ENCODE data around the gene TXNDC2. TPM values are rescaled to one million over a fixed set of nuclear protein-coding genes. Genes with fewer than 3 reads are reported as not detected.
"Not testable (repeated sequence)": the region's sequence is repeated elsewhere in the genome, so short reads cannot be mapped to it uniquely, and the experiment has no call there.

The TXNDC2 gene
- total and polyA plus RNA-seq, 4 donors: 0.21 to 0.65 TPM; not detected in 2

- Histone ChIP-seq H3K27me3 (ENCODE audit: control insufficient read depth in 1 of 2, insufficient read depth in 2 of 2, low read length in 1 of 2) (no peaks in the 10 kb centered on the region), H3K9me3 (ENCODE audit: control insufficient read depth, low read length) (no peaks in the 10 kb centered on the region), H3K4me3 (ENCODE audit: low read length in 2 of 2) (no peak overlapping the region), H3K27ac (ENCODE audit: low read depth in 1 of 2, low read length in 2 of 2) (no peak overlapping the region), H3K4me1 (ENCODE audit: control insufficient read depth in 1 of 2, insufficient read depth in 2 of 2, low read length in 2 of 2) (no peaks in the 10 kb centered on the region), H3K36me3 (ENCODE audit: control insufficient read depth in 1 of 2, insufficient read depth in 2 of 2, low read length in 1 of 2) (no peaks in the 10 kb centered on the region)
- ATAC-seq (ENCODE audit: low FRiP score): no peak
- intact Hi-C loops (cut with DNase I): no loop called here
- no peak for DNase-seq
- 83% methylated on average over 5 of the region's 5 CpGs for WGBS, 2 donors
Observed at GRCh38 chr18:9890196-9890595, 4.4 kb downstream of the TXNDC2 start.

DNA sequence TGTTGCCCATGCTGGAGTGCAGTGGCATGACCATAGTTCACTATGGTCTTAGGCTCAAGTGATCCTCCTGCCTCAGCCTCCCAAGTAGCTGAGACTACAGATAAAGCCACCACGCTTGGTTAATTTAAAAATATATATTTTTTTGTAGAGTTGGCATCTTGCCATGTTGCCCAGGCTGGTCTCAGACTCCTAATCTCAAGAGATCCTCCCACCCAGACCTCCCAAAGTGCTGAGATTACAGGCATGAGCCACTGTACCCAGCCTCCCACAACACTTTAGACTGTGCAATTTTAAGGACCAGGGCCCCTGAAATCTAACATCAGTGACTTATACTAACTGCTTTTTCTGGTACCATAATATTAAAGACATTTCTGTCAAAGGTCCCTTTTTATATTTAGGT, 5.2 kb downstream of the TXNDC2 start:
- WGBS, 2 donors: 53 to 65% methylated on average over 1 of the region's 1 CpG
- intact Hi-C loops (cut with DNase I): no loop called here
- DNase-seq (no peak), ATAC-seq (ENCODE audit: low FRiP score) (no peak)
- H3K36me3 ChIP-seq (ENCODE audit: control insufficient read depth in 1 of 2, insufficient read depth in 2 of 2, low read length in 1 of 2): no peaks in the 10 kb centered on the region
- no peaks in the 10 kb centered on the region for H3K9me3 ChIP-seq (ENCODE audit: control insufficient read depth, low read length)
- no peaks in the 10 kb centered on the region for H3K27me3 ChIP-seq (ENCODE audit: control insufficient read depth in 1 of 2, insufficient read depth in 2 of 2, low read length in 1 of 2)
- no peaks in the 10 kb centered on the region for H3K4me1 ChIP-seq (ENCODE audit: control insufficient read depth in 1 of 2, insufficient read depth in 2 of 2, low read length in 2 of 2)
- no peak overlapping the region for H3K27ac ChIP-seq (ENCODE audit: low read depth in 1 of 2, low read length in 2 of 2)
- no peak overlapping the region for H3K4me3 ChIP-seq (ENCODE audit: low read length in 2 of 2)

GRCh38 chr18:9891515-9891914, 5.7 kb downstream of the TXNDC2 start:
- intact Hi-C loops (cut with DNase I); H3K36me3 ChIP-seq (ENCODE audit: control insufficient read depth in 1 of 2, insufficient read depth in 2 of 2, low read length in 1 of 2); H3K27ac ChIP-seq (ENCODE audit: low read depth in 1 of 2, low read length in 2 of 2); H3K4me1 ChIP-seq (ENCODE audit: control insufficient read depth in 1 of 2, insufficient read depth in 2 of 2, low read length in 2 of 2); H3K9me3 ChIP-seq (ENCODE audit: control insufficient read depth, low read length); ATAC-seq (ENCODE audit: low FRiP score); H3K4me3 ChIP-seq (ENCODE audit: low read length in 2 of 2); H3K27me3 ChIP-seq (ENCODE audit: control insufficient read depth in 1 of 2, insufficient read depth in 2 of 2, low read length in 1 of 2); DNase-seq: not testable (repeated sequence)
- 62 to 65% methylated on average over 4 of the region's 4 CpGs for WGBS, 2 donors

- ATAC-seq (ENCODE audit: low FRiP score): no peak
- no peaks in the 10 kb centered on the region for H3K27me3 ChIP-seq (ENCODE audit: control insufficient read depth in 1 of 2, insufficient read depth in 2 of 2, low read length in 1 of 2)
- DNase-seq: no peak
- no peak overlapping the region for H3K27ac ChIP-seq (ENCODE audit: low read depth in 1 of 2, low read length in 2 of 2)
- 88 to 96% methylated on average over 6 of the region's 6 CpGs for WGBS, 2 donors
- H3K4me1 ChIP-seq (ENCODE audit: control insufficient read depth in 1 of 2, insufficient read depth in 2 of 2, low read length in 2 of 2): no peaks in the 10 kb centered on the region
- no peaks in the 10 kb centered on the region for H3K36me3 ChIP-seq (ENCODE audit: control insufficient read depth in 1 of 2, insufficient read depth in 2 of 2, low read length in 1 of 2)
- intact Hi-C loops (cut with DNase I): no loop called here
- no peaks in the 10 kb centered on the region for H3K9me3 ChIP-seq (ENCODE audit: control insufficient read depth, low read length)
- H3K4me3 ChIP-seq (ENCODE audit: low read length in 2 of 2): no peak overlapping the region
Observed at GRCh38 chr18:9894454-9895068, 8.8 kb downstream of the TXNDC2 start.

DNA sequence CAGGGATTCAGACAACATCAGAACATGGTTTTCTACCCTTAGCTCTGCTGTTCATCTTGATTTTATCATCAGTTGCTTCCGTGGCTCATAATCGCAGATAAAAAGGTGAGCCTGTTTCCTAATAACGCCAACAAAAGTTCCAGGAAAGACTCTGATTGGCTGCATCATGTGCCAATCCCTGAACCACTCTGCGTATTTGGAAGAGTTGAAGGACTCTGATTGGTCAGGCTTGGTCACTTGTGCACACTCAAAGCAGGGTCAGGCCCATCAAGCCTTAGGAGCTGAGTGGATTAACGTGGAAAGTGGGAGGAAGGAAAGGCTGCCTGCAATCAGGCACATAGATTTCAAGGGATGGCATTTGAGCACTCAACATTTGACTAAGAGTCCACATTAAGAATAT, 11.4 kb downstream of the TXNDC2 start:
- DNase-seq (no peak), ATAC-seq (ENCODE audit: low FRiP score) (no peak)
- no peaks in the 10 kb centered on the region for H3K4me1 ChIP-seq (ENCODE audit: control insufficient read depth in 1 of 2, insufficient read depth in 2 of 2, low read length in 2 of 2)
- H3K4me3 ChIP-seq (ENCODE audit: low read length in 2 of 2): no peak overlapping the region
- no peaks in the 10 kb centered on the region for H3K27me3 ChIP-seq (ENCODE audit: control insufficient read depth in 1 of 2, insufficient read depth in 2 of 2, low read length in 1 of 2)
- no peak overlapping the region for H3K27ac ChIP-seq (ENCODE audit: low read depth in 1 of 2, low read length in 2 of 2)
- H3K9me3 ChIP-seq (ENCODE audit: control insufficient read depth, low read length): no peaks in the 10 kb centered on the region
- H3K36me3 ChIP-seq (ENCODE audit: control insufficient read depth in 1 of 2, insufficient read depth in 2 of 2, low read length in 1 of 2): no peaks in the 10 kb centered on the region
- WGBS, 2 donors: 98 to 99% methylated on average over 5 of the region's 5 CpGs
- intact Hi-C loops (cut with DNase I): no loop called here

DNA sequence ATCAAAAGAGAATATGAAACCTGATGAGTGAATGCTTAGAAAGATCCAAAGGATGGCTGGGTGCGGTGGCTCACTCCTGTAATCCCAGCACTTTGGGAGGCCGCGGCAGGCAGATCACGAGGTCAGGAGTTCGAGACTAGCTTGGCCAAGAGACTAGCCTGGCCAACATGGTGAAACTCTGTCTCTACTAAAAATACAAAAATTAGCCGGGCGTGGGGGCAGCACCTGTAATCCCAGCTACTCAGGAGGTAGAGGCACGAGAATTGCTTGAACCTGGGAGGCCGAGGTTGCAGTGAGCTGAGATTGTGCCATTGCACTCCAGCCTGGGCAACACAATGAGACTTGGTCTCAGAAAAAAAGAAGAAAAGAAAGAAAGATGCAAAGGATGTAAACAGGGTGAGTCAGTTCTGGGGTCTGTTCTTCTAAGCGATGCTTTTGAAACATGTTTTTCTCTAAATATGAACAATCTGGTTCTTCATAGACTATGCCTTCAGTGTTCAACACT, 12.1 kb downstream of the TXNDC2 start:
- 95 to 97% methylated on average over 10 of the region's 10 CpGs for WGBS, 2 donors
- H3K4me1 ChIP-seq (ENCODE audit: control insufficient read depth in 1 of 2, insufficient read depth in 2 of 2, low read length in 2 of 2); H3K9me3 ChIP-seq (ENCODE audit: control insufficient read depth, low read length); H3K27ac ChIP-seq (ENCODE audit: low read depth in 1 of 2, low read length in 2 of 2); intact Hi-C loops (cut with DNase I); DNase-seq; H3K27me3 ChIP-seq (ENCODE audit: control insufficient read depth in 1 of 2, insufficient read depth in 2 of 2, low read length in 1 of 2); H3K4me3 ChIP-seq (ENCODE audit: low read length in 2 of 2); H3K36me3 ChIP-seq (ENCODE audit: control insufficient read depth in 1 of 2, insufficient read depth in 2 of 2, low read length in 1 of 2); ATAC-seq (ENCODE audit: low FRiP score): not testable (repeated sequence)

GRCh38 chr18:9898792-9899549, 13.2 kb downstream of the TXNDC2 start:
- intact Hi-C loops (cut with DNase I): no loop called here
- no peaks in the 10 kb centered on the region for H3K9me3 ChIP-seq (ENCODE audit: control insufficient read depth, low read length)
- H3K27ac ChIP-seq (ENCODE audit: low read depth in 1 of 2, low read length in 2 of 2): no peak overlapping the region
- 87 to 88% methylated on average over 11 of the region's 11 CpGs for WGBS, 2 donors
- DNase-seq: no peak
- H3K36me3 ChIP-seq (ENCODE audit: control insufficient read depth in 1 of 2, insufficient read depth in 2 of 2, low read length in 1 of 2): no peaks in the 10 kb centered on the region
- ATAC-seq (ENCODE audit: low FRiP score): no peak
- H3K4me1 ChIP-seq (ENCODE audit: control insufficient read depth in 1 of 2, insufficient read depth in 2 of 2, low read length in 2 of 2): no peaks in the 10 kb centered on the region
- no peaks in the 10 kb centered on the region for H3K27me3 ChIP-seq (ENCODE audit: control insufficient read depth in 1 of 2, insufficient read depth in 2 of 2, low read length in 1 of 2)
- no peak overlapping the region for H3K4me3 ChIP-seq (ENCODE audit: low read length in 2 of 2)

DNA sequence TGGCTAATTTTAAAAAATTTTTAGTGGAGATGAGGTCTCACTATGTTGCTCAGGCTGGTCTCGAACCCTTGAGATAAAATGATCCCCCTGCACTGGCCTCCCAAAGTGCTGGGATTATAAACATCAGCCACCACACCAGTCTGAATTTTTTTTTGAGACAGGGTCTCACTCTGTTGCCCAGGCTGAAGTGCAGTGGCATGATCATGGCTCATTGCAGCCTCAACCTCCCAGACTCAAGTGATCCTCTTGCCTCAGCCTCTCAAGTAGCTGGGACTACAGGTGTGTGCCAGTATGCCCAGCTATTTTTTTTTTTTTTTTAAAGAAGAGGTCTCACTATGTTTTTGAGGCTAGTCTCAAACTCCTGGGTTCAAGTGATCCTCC, 13.8 kb downstream of the TXNDC2 start:
- intact Hi-C loops (cut with DNase I); H3K9me3 ChIP-seq (ENCODE audit: control insufficient read depth, low read length); DNase-seq; H3K4me1 ChIP-seq (ENCODE audit: control insufficient read depth in 1 of 2, insufficient read depth in 2 of 2, low read length in 2 of 2); ATAC-seq (ENCODE audit: low FRiP score); H3K27me3 ChIP-seq (ENCODE audit: control insufficient read depth in 1 of 2, insufficient read depth in 2 of 2, low read length in 1 of 2); H3K27ac ChIP-seq (ENCODE audit: low read depth in 1 of 2, low read length in 2 of 2); H3K36me3 ChIP-seq (ENCODE audit: control insufficient read depth in 1 of 2, insufficient read depth in 2 of 2, low read length in 1 of 2); H3K4me3 ChIP-seq (ENCODE audit: low read length in 2 of 2): not testable (repeated sequence)
- 92 to 94% methylated on average over 1 of the region's 1 CpG for WGBS, 2 donors

DNA sequence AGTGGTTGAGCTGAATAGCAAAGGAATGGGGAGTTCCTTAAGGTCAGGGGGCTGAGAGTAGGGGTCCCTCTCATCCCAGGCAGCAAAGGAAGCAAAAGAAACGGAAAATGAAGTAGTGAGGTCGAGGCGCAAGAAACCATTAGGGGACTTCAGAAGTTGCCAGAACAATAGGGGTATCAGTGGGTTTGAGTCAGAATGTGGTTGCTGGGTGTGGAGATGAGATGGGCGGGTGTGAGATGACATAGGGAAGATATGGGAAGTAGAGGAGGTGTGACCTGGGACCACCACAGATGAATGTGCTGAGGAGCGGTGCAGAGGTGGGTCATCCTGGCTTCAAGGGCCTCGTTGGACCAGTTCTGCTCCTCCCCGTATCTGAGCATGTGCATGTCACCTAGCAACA, 14.9 kb downstream of the TXNDC2 start:
- no peaks in the 10 kb centered on the region for H3K9me3 ChIP-seq (ENCODE audit: control insufficient read depth, low read length)
- no peak overlapping the region for H3K27ac ChIP-seq (ENCODE audit: low read depth in 1 of 2, low read length in 2 of 2)
- no peaks in the 10 kb centered on the region for H3K36me3 ChIP-seq (ENCODE audit: control insufficient read depth in 1 of 2, insufficient read depth in 2 of 2, low read length in 1 of 2)
- intact Hi-C loops (cut with DNase I): no loop called here
- no peaks in the 10 kb centered on the region for H3K27me3 ChIP-seq (ENCODE audit: control insufficient read depth in 1 of 2, insufficient read depth in 2 of 2, low read length in 1 of 2)
- 93 to 97% methylated on average over 7 of the region's 7 CpGs for WGBS, 2 donors
- no peak for DNase-seq
- no peaks in the 10 kb centered on the region for H3K4me1 ChIP-seq (ENCODE audit: control insufficient read depth in 1 of 2, insufficient read depth in 2 of 2, low read length in 2 of 2)
- H3K4me3 ChIP-seq (ENCODE audit: low read length in 2 of 2): no peak overlapping the region
- ATAC-seq (ENCODE audit: low FRiP score): no peak
